HepG2 (cell line): ENCODE results near the gene RPRD2. TPM values are rescaled to one million over a fixed set of nuclear protein-coding genes. Genes with fewer than 3 reads are reported as not detected.

ENCODE experiments used
- BCL6 ChIP-seq: IDR thresholded peaks from 2 replicates; pipeline ENCODE4 v1.6.1; 2016; ENCODE audit warnings: missing genetic modification reagents, missing compliant biosample characterization
- DNMT1 ChIP-seq: sonication (generic); formaldehyde crosslinking; IDR thresholded peaks from 2 replicates; pipeline ENCODE4 v1.5.1; 2020; ENCODE audit warnings: mild to moderate bottlenecking, missing genetic modification reagents
- EP300 ChIP-seq, 3 experiments: sonication (generic) in 1 of 3; formaldehyde crosslinking in 1 of 3; IDR thresholded peaks; 2 replicates each; pipeline versions ENCODE4 v1.5.1 to v1.6.1; 2011 to 2020; ENCODE audit warnings: low read depth in 2 of 3, low read length in 2 of 3, borderline replicate concordance in 1 of 3, improper control_type of control experiment in 1 of 3, mild to moderate bottlenecking in 1 of 3, missing genetic modification reagents in 1 of 3, moderate library complexity in 1 of 3
- HCFC1 ChIP-seq: fragments of 150-350 bp; IDR thresholded peaks from 2 replicates; pipeline ENCODE4 v1.6.1; 2014; ENCODE audit warnings: low read depth, low read length
- KLF16 ChIP-seq, 2 experiments: sonication (generic) in 1 of 2; formaldehyde crosslinking in 1 of 2; IDR thresholded peaks; 2 replicates each; pipeline versions ENCODE4 v1.6.1 to v1.8.0; 2016 to 2023; ENCODE audit warnings: missing genetic modification reagents in 2 of 2, missing compliant biosample characterization in 1 of 2
- NFRKB ChIP-seq: fragments of 450-650 bp; IDR thresholded peaks from 2 replicates; pipeline ENCODE4 v1.6.1; 2017
- NONO ChIP-seq, 2 experiments: fragments of 450-650 bp in 1 of 2; sonication (generic) in 1 of 2; formaldehyde crosslinking in 1 of 2; IDR thresholded peaks in 1 of 2; conservative IDR thresholded peaks in 1 of 2; 2 replicates each; pipeline versions ENCODE4 v1.6.1 to v1.8.0; 2017 to 2022; ENCODE audit warnings: mild to moderate bottlenecking in 1 of 2, missing genetic modification reagents in 1 of 2, moderate library complexity in 1 of 2
- POLR2AphosphoS5 ChIP-seq: IDR thresholded peaks from 2 replicates; pipeline ENCODE4 v1.6.1; 2012; ENCODE audit warnings: low read depth, low read length
- RORA ChIP-seq: sonication (generic); formaldehyde crosslinking; IDR thresholded peaks from 2 replicates; pipeline ENCODE4 v1.5.0; 2020; ENCODE audit warnings: mild to moderate bottlenecking, missing genetic modification reagents, moderate library complexity
- RXRB ChIP-seq: IDR thresholded peaks from 2 replicates; pipeline ENCODE4 v1.6.1; 2016; ENCODE audit warnings: borderline replicate concordance, missing genetic modification reagents, missing compliant biosample characterization
- SAP130 ChIP-seq: IDR thresholded peaks from 2 replicates; pipeline ENCODE4 v1.6.1; 2016; ENCODE audit warnings: low read depth
- SOX13 ChIP-seq, 3 experiments: fragments of 450-650 bp in 1 of 3; sonication (generic) in 1 of 3; formaldehyde crosslinking in 1 of 3; IDR thresholded peaks in 2 of 3; conservative IDR thresholded peaks in 1 of 3; 2 replicates each; pipeline versions ENCODE4 v1.5.0 to v1.6.1; 2016 to 2020; ENCODE audit warnings: antibody characterized with exemption in 1 of 3, mild to moderate bottlenecking in 1 of 3, missing compliant biosample characterization in 1 of 3, missing genetic modification reagents in 1 of 3, moderate library complexity in 1 of 3
- SSRP1 ChIP-seq: IDR thresholded peaks from 2 replicates; pipeline ENCODE4 v1.6.1; 2016; ENCODE audit warnings: control low read depth
- ZNF331 ChIP-seq: sonication (generic); formaldehyde crosslinking; IDR thresholded peaks from 2 replicates; pipeline ENCODE4 v1.4.0; 2020; ENCODE audit warnings: missing genetic modification reagents
- ZNF563 ChIP-seq: sonication (generic); formaldehyde crosslinking; IDR thresholded peaks from 2 replicates; pipeline ENCODE4 v1.8.0; 2022; ENCODE audit warnings: mild to moderate bottlenecking, moderate library complexity, missing genetic modification reagents
- ZNF577 ChIP-seq: sonication (generic); formaldehyde crosslinking; IDR thresholded peaks from 2 replicates; pipeline ENCODE4 v1.4.0; 2020; ENCODE audit warnings: mild to moderate bottlenecking, low read depth, missing genetic modification reagents, borderline replicate concordance
- ZNF678 ChIP-seq: sonication (generic); formaldehyde crosslinking; IDR thresholded peaks from 2 replicates; pipeline ENCODE4 v1.4.0; 2020; ENCODE audit warnings: mild to moderate bottlenecking, missing genetic modification reagents
- ZNF720 ChIP-seq: sonication (generic); formaldehyde crosslinking; IDR thresholded peaks from 2 replicates; pipeline ENCODE4 v1.4.0; 2020; ENCODE audit warnings: missing genetic modification reagents
- polyA plus RNA-seq, 8 experiments: library from polyadenylated mRNA; depleted of rRNA in 3 of 8; stranded (reverse) in 7 of 8; unstranded in 1 of 8; fragments of >200 nt; fragmentation: Illumina TruSeq in 4 of 8; extraction: Trizol in 4 of 8; gene quantifications; 2 replicates each; pipeline versions ENCODE4 v1.2.1 to v1.2.3, GENCODE V29; 2011 to 2016; ENCODE audit warnings: low read depth in 4 of 8, missing spikeins in 1 of 8, mixed read lengths in 1 of 8; ENCODE audit not compliant: insufficient read depth in 1 of 8
- total RNA-seq, 5 experiments: library from RNA; depleted of rRNA; stranded (reverse); fragments of >200 nt; fragmentation: Illumina TruSeq; extraction: Trizol; gene quantifications; 2 replicates each; pipeline ENCODE4 v1.2.3, GENCODE V29; 2016; ENCODE audit warnings: low read depth in 1 of 5
- TF ChIP-seq, protein P1 (sequence below), 2 experiments: sonication (generic) in 1 of 2; formaldehyde crosslinking in 1 of 2; IDR thresholded peaks; 2 replicates each; pipeline versions ENCODE4 v1.4.0 to v1.6.1; 2016 to 2020; ENCODE audit warnings: borderline replicate concordance in 1 of 2, low read depth in 1 of 2, mild to moderate bottlenecking in 1 of 2, missing genetic modification reagents in 1 of 2
- TF ChIP-seq, protein P2 (sequence below): IDR thresholded peaks from 2 replicates; pipeline ENCODE4 v1.6.1; 2016; ENCODE audit warnings: missing genetic modification reagents, missing compliant biosample characterization
- TF ChIP-seq, protein P3 (sequence below): sonication (generic); formaldehyde crosslinking; IDR thresholded peaks from 2 replicates; pipeline ENCODE4 v1.5.1; 2020; ENCODE audit warnings: mild to moderate bottlenecking, moderate library complexity, missing genetic modification reagents

The RPRD2 gene
- total and polyA plus RNA-seq, 2 of the 13 experiments (the other 11 are each of a cell fraction or from before 2014, with no cell fraction given): 8.0 to 8.9 TPM

DNA sequence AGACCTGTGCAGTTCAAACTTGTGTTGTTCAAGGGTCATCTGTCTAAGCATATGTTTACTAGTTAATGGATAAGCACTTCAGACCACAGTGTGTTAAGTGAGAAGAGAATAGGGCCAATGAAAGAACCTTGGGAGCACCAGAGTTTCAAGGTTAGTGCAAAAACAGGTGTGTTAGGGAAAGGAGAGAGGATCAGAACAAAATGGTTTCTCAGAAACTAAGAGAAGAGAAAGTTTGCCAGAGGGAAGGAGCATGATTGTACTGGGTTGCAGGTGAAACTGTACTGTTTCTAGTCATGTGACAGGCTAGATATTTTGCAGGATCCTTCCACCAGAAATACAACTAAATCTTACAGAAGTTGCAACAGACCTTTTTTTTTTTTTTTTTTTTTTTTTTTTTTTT, 23.3 kb downstream of the RPRD2 start (continued):
- TF ChIP-seq SAP130 (CRISPR knock-in tag) (peak; percentile 79), RXRB (peak; percentile 55; the same call in 1 of the 2 replicates), EP300 (IDR thresholded peaks at IDR 0.05; ENCODE audit: low read depth in 2 of 2, low read length in 2 of 2) (peak in 1 of 2 experiments; percentile 39; a peak in 1 of 4 replicates), EP300 (CRISPR knock-in tag; IDR thresholded peaks at IDR 0.05; ENCODE audit: borderline replicate concordance) (no peak), ZNF331 (CRISPR knock-in tag) (no peak; the same call in 1 of the 2 replicates), ZNF720 (CRISPR knock-in tag) (no peak), NONO (IDR thresholded peaks at IDR 0.05) (no peak), NONO (CRISPR knock-in tag; conservative IDR thresholded peaks at IDR 0.05) (0 out of 2 replicates have a peak, but pooled peaks have one; percentile 17), SOX13 (IDR thresholded peaks at IDR 0.05) (no peak), SOX13 (CRISPR knock-in tag; conservative IDR thresholded peaks at IDR 0.05 in 1 of 2, IDR thresholded peaks at IDR 0.05 in 1 of 2) (peak in 1 of 2 experiments; percentile 76; a peak in 2 of 4 replicates), HCFC1 (no peak), SSRP1 (0 out of 2 replicates have a peak, but pooled peaks have one; percentile 36), BCL6 (CRISPR knock-in tag) (0 out of 2 replicates have a peak, but pooled peaks have one; percentile 51), POLR2AphosphoS5 (peak; percentile 45), ZNF678 (CRISPR knock-in tag) (no peak), RORA (CRISPR knock-in tag) (no peak), KLF16 (CRISPR knock-in tag; IDR thresholded peaks at IDR 0.05) (0 out of 4 replicates have a peak, but pooled peaks of 1 of the 2 experiments have one; percentile 37), ZNF577 (CRISPR knock-in tag) (no peak), NFRKB (no peak), ZNF563 (CRISPR knock-in tag) (no peak), DNMT1 (CRISPR knock-in tag) (no peak)
- TF ChIP-seq, protein P1, sequence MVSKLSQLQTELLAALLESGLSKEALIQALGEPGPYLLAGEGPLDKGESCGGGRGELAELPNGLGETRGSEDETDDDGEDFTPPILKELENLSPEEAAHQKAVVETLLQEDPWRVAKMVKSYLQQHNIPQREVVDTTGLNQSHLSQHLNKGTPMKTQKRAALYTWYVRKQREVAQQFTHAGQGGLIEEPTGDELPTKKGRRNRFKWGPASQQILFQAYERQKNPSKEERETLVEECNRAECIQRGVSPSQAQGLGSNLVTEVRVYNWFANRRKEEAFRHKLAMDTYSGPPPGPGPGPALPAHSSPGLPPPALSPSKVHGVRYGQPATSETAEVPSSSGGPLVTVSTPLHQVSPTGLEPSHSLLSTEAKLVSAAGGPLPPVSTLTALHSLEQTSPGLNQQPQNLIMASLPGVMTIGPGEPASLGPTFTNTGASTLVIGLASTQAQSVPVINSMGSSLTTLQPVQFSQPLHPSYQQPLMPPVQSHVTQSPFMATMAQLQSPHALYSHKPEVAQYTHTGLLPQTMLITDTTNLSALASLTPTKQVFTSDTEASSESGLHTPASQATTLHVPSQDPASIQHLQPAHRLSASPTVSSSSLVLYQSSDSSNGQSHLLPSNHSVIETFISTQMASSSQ (IDR thresholded peaks at IDR 0.05; ENCODE audit: low read depth): peak; percentile 80
- TF ChIP-seq, protein P1 (CRISPR knock-in tag; IDR thresholded peaks at IDR 0.05; ENCODE audit: borderline replicate concordance): peak; percentile 83; the same call in 1 of the 2 replicates
- TF ChIP-seq, protein P2, sequence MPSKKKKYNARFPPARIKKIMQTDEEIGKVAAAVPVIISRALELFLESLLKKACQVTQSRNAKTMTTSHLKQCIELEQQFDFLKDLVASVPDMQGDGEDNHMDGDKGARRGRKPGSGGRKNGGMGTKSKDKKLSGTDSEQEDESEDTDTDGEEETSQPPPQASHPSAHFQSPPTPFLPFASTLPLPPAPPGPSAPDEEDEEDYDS (CRISPR knock-in tag): 0 out of 2 replicates have a peak, but pooled peaks have one; percentile 30
- TF ChIP-seq, protein P3, sequence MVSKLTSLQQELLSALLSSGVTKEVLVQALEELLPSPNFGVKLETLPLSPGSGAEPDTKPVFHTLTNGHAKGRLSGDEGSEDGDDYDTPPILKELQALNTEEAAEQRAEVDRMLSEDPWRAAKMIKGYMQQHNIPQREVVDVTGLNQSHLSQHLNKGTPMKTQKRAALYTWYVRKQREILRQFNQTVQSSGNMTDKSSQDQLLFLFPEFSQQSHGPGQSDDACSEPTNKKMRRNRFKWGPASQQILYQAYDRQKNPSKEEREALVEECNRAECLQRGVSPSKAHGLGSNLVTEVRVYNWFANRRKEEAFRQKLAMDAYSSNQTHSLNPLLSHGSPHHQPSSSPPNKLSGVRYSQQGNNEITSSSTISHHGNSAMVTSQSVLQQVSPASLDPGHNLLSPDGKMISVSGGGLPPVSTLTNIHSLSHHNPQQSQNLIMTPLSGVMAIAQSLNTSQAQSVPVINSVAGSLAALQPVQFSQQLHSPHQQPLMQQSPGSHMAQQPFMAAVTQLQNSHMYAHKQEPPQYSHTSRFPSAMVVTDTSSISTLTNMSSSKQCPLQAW (CRISPR knock-in tag): peak; percentile 80; the same call in 1 of the 2 replicates
